AG08395 (cell line): ENCODE measurements around the gene RRP1.
A peak's percentile ranks its signal among the peaks of the same experiment; 100 is the strongest.
"Not testable (repeated sequence)": the region's sequence is repeated elsewhere in the genome, so short reads cannot be mapped to it uniquely, and the experiment has no call there.

Source experiments
- DNase-seq: peaks from one replicate; pipeline ENCODE4 v3.0.0; 2012; ENCODE audit warnings: mixed read lengths, low spot score

The RRP1 gene

GRCh38 chr21:43817157-43818086, 28.0 kb downstream of the RRP1 start:
- DNase-seq, result no peak

- no peak for DNase-seq
These were observed 29.3 kb downstream of the RRP1 start for GRCh38 chr21:43818685-43819084.

DNA sequence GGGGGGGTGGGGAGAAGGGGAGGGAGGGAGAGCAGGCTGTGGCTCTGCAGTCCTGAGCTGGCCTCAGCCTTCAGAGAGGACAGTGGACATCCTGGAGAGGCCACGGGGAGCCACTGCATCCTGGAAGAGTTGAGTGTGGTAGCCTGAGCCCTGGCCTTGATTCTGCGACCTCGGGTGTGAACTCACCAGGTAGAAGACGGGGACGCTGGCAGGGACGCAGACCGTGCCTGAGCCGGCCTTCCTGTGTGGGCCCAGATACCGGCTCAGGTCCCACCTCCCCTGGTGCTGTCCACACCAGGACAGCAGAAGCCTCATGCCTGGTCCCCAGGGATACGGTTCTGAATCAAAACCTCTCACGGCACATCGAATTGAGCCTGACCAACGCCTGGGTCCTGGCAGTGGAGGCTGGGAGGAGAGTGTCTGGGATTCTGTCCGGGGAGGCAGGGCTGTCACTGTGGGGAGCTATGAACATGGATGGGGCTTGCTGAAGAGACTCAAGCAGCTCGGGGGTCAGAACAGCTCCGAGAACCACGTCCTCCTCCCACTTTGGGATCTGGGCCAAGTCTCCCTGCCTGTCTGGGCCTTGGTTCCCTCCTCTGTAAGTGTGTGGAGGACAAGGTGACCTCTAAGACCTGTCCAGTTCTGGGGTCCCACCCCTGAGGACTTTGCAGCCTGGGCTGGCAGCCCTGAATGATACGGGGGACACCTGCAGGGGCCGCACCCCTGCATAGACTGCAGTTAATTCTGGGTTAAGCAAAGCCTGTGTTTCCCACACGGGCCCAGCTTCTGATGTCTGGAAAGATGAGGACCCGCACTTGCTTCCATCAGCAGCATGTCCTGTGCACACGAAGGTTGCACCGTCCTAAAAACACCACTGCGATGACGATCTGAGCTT, 30.4 kb downstream of the RRP1 start:
- no peak for DNase-seq

- DNase-seq, result no peak
These were observed 31.1 kb downstream of the RRP1 start for GRCh38 chr21:43820466-43820865.

DNA sequence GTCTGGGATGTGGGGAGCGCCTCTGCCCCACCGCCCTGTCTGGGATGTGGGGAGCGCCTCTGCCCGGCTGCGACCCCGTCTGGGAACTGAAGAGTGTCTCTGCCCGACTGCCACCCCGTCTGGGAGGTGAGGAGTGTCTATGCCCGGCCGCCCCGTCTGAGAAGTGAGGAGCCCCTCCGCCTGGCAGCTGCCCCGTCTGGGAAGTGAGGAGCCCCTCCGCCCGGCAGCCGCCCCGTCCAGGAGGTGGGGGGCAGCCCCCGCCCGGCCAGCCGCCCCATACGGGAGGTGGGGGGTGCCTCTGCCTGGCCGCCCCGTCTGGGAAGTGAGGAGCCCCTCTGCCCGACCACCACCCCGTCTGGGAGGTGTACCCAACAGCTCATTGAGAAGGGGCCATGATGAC, 32.8 kb downstream of the RRP1 start:
- not testable (repeated sequence) for DNase-seq

DNA sequence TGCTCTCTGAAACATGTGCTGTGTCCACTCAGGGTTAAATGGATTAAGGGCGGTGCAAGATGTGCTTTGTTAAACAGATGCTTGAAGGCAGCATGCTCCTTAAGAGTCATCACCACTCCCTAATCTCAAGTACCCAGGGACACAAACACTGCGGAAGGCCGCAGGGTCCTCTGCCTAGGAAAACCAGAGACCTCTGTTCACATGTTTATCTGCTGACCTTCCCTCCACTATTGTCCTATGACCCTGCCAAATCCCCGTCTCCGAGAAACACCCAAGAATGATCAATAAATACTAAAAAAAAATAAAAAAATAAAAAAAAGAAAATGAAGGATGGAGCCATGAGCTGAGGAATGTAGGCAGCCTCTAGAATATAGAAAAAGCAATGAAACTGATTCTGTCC, 33.4 kb downstream of the RRP1 start:
- not testable (repeated sequence) for DNase-seq

DNA sequence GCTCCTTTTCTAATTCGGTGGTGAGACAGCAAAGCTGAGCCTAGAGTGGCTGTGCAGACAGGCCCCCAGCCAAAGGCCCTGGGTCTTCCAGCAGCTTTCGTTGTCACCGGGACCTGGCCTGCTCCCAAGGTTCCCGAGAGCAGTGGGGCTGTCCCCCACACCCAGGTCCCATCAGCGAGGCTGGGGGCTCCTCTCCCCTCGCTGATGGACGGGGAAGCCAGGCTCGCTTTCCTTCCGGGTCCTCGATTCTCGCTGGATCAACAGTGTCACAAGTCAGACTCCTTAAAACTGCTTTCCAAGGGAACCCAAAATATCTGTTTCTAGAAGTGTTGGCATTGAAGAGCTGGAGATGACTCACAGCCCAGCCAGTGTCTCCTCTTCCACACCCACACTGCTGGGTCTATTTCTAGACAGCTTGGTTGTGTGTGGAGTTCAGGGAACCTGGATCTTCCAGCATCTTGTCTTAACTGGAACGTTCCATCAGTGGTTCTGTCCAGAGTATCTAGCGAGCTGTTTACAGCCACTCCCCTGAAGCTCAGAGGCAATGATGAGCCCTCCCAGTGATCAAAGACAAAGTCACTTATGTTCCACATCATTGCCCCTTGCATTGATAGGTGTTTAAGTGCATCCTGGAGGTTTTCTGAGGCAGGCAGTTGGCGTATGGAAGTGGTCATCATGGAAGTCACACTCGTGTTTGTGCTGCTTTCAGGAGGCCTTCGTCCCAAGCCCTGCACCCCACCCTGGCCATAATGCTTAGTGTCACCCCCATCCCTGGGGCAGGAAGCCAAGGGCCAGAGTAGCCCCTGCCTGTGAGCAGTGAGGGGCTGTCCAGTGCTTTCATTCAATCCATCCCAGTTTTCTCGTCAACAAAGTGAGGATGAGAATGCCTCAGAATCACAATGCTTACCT, 35.2 kb downstream of the RRP1 start:
- DNase-seq, result peak; percentile 83

DNA sequence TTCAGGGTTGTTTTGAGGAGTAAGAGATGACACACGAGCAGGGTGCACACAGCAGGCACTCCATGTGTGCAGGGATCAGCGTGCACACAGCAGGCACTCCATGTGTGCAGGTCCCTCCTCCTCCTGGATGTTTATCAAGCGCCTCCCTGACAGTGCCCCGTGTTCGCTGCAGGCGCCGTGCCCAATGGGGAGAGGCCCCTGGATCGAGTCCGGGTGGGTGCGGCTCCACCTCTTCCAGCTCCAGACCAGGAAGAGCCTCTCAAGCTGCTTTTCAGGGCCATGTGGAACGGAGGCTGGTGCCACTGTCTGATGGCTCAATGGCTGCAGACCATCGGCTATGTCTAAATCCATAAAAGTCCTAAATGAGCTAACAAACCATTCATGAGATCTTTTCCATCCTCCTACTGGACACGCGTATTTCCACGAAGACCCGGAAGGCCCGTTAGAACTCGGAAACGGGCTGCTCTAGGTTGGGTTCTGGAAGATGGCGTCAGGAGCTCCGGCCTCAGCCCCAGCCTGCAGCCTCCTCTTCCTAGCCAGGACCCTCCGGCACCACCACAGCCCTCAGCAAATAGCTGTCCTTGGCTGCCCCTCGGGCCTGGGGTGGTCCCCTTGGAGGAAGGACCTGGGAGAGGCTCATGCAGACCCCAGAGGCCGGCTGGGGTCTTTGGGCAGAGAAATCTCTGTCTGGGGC, 36.0 kb downstream of the RRP1 start:
- no peak for DNase-seq

- DNase-seq, result no peak
These were observed 36.7 kb downstream of the RRP1 start for GRCh38 chr21:43825936-43826622.

- DNase-seq, result no peak
These were observed 37.2 kb downstream of the RRP1 start for GRCh38 chr21:43826623-43826974.

DNA sequence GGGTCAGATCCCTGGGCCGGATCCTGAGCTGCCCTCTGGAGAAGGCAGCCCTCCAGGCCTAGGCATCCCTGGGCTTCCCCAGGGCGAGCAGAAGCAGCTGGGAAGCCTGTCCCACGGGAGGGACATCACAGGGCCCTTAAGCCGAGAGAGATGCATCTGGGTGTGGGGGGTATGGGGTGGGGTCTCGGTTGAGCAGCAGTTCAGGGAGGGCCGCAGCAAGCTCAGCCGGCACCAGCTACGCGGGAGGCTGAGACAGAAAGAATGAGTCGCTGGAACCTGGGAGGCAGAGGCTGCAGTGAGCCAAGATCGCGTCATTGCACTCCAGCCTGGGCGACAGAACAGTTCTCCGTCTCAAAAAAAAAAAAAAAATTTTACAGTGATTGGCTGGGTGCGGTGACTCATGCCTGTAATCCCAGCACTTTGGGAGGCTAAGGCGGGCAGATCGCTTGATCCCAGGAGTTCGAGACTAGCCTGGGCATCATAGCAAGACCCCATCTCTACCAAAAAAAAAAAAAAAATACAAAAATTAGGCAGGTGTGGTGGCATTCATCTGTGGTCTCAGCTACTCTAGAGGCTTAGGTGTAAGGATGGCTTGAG, 37.7 kb downstream of the RRP1 start:
- DNase-seq, result peak; percentile 28

- no peak for DNase-seq
These were observed 39.8 kb downstream of the RRP1 start for GRCh38 chr21:43829161-43829560.

DNA sequence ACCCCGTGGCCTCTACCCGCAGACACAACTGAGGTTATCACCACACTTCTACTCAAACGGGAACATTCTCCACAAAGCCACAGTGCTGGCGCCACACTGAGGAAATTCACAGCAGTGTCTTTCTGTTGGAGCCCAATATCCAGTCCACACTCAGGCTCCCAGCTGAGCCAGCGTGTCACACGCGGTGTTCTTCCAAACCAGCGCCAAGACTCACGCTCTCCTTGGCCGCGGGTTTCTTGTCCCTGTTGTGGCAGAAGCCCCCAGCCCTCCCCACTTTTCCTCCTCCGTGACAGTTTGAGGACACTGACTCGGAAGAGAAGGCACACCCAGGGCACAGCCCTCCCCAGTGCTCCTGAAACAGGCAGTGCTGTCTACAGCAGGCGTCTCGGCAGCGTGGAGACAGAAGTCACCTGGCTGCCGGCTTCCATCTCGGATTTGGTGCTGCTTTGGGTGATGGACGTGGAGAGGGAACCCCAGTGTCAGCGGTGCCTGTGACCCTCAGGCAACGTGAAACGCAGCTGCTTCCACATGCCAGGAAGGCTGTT, 40.3 kb downstream of the RRP1 start:
- no peak for DNase-seq

DNA sequence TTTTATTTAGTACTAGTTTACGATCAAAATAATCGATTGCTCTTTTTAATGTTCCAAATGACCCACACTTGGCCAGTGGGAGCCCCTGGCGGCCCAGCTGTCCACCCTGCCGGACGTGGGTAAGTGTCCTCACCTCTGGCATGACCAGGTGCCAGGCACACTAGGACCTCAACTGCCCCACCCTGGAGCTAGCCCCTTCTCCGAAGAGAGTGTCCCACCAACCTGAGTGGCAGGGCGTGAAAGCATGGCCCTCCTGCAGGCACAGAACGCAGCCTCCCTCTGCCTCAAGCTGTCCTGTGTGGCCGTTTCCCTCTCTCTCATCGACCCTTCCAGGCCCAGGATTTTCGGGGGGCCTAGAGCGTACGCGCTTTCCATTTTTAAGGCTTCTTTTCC, 42.8 kb downstream of the RRP1 start:
- no peak for DNase-seq

- DNase-seq, result no peak
These were observed 43.3 kb downstream of the RRP1 start for GRCh38 chr21:43832648-43833047.

GRCh38 chr21:43834146-43834905, 44.9 kb downstream of the RRP1 start:
- DNase-seq, result no peak

GRCh38 chr21:43835050-43835449, 45.7 kb downstream of the RRP1 start:
- DNase-seq, result no peak

DNA sequence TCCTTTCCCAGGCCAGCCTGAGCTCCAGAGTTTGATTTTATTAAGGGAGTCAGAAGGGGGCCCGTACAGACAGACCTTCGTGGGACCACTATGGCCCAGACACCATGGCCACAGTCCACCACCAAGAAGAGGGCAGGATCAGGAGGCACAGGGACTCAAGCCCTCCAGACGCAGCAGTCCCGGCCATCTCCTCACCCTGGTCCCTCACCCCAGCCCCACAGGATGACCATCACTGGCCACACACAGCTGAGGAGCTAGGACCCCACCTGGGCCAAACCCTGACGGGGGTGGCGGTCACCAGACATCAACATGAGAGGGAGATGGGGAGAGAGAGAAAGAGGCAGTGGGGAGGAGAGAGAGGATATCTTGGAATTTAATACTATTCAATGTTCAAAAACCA, 46.5 kb downstream of the RRP1 start:
- DNase-seq, result no peak

DNA sequence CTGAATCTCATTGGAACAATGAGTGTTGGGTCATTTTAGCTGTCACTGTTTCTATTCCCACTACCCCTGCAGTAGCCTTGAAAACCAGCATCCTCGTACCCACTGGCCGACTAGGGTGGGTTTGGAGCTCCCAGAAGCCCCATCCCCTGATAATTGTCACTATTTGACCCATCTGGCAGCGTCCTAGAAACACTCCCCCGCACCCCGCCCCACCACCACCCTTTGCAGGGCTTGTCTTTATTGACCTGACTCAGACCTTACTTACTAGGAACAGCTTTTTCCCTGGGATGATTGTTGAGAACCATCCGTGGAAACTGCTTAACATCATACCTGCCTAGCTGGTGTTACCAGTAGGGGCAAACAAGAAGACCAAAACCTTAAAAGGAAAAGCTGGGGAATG, 47.2 kb downstream of the RRP1 start:
- no peak for DNase-seq
